ENCODE results near the gene GAN. TPM values are rescaled to one million over a fixed set of nuclear protein-coding genes. Genes with fewer than 3 reads are reported as not detected.
"Not testable (repeated sequence)": the region's sequence is repeated elsewhere in the genome, so short reads cannot be mapped to it uniquely, and the experiment has no call there.

The GAN gene
- total and polyA plus RNA-seq, 4 donors: 9.8 to 39.2 (median 14.8) TPM

GRCh38 chr16:81403601-81404391, 89.0 kb downstream of the GAN start:
- H3K36me3 ChIP-seq (ENCODE audit: control insufficient read depth, insufficient read depth, low read length): no peaks in the 10 kb centered on the region
- WGBS (ENCODE audit: insufficient coverage): 20% methylated on average over 36 of the region's 37 CpGs
- DNase-seq (ENCODE audit: low read depth in 4 of 6, low spot score in 6 of 6): peak; percentile 41 to 91 (median 63)
- H3K27me3 ChIP-seq (ENCODE audit: control insufficient read depth, insufficient read depth, low read length): no peaks in the 10 kb centered on the region
- peak overlapping the region; percentile 32 for H3K4me3 ChIP-seq (ENCODE audit: low read depth, low read length)
- H3K27ac ChIP-seq (ENCODE audit: low read depth, low read length): no peak overlapping the region
- H3K4me1 ChIP-seq (ENCODE audit: control insufficient read depth, insufficient read depth, low read length): peaks cover 14% of the 10 kb centered on the region
- peaks cover 4% of the 10 kb centered on the region for H3K9me3 ChIP-seq (ENCODE audit: control insufficient read depth, insufficient read depth, low read length)

- not testable (repeated sequence) for H3K27ac ChIP-seq (ENCODE audit: low read depth, low read length); H3K27me3 ChIP-seq (ENCODE audit: control insufficient read depth, insufficient read depth, low read length)
- no CpG with 5 or more reads among the region's 2 CpGs for WGBS (ENCODE audit: insufficient coverage)
Measured at GRCh38 chr16:81405002-81405401, 90.2 kb downstream of the GAN start.

GRCh38 chr16:81405702-81406113, 90.9 kb downstream of the GAN start:
- Histone ChIP-seq H3K9me3 (ENCODE audit: control insufficient read depth, insufficient read depth, low read length) (no peaks in the 10 kb centered on the region), H3K27me3 (ENCODE audit: control insufficient read depth, insufficient read depth, low read length) (no peaks in the 10 kb centered on the region), H3K27ac (ENCODE audit: low read depth, low read length) (no peak overlapping the region), H3K4me1 (ENCODE audit: control insufficient read depth, insufficient read depth, low read length) (peaks cover 16% of the 10 kb centered on the region), H3K36me3 (ENCODE audit: control insufficient read depth, insufficient read depth, low read length) (no peaks in the 10 kb centered on the region), H3K4me3 (ENCODE audit: low read depth, low read length) (no peak overlapping the region)
- 76% methylated on average over 11 of the region's 11 CpGs for WGBS (ENCODE audit: insufficient coverage)
- no peak for DNase-seq (ENCODE audit: low read depth in 4 of 6, low spot score in 6 of 6)

More at GRCh38 chr16:81405002-81405401, 90.2 kb downstream of the GAN start:
- not testable (repeated sequence) for H3K4me3 ChIP-seq (ENCODE audit: low read depth, low read length); H3K36me3 ChIP-seq (ENCODE audit: control insufficient read depth, insufficient read depth, low read length); DNase-seq (ENCODE audit: low read depth in 4 of 6, low spot score in 6 of 6); H3K9me3 ChIP-seq (ENCODE audit: control insufficient read depth, insufficient read depth, low read length)
- peaks cover 14% of the 10 kb centered on the region for H3K4me1 ChIP-seq (ENCODE audit: control insufficient read depth, insufficient read depth, low read length)

- Histone ChIP-seq H3K4me3 (ENCODE audit: low read depth, low read length) (no peak overlapping the region), H3K27ac (ENCODE audit: low read depth, low read length) (no peak overlapping the region), H3K9me3 (ENCODE audit: control insufficient read depth, insufficient read depth, low read length) (no peaks in the 10 kb centered on the region), H3K36me3 (ENCODE audit: control insufficient read depth, insufficient read depth, low read length) (no peaks in the 10 kb centered on the region), H3K27me3 (ENCODE audit: control insufficient read depth, insufficient read depth, low read length) (no peaks in the 10 kb centered on the region), H3K4me1 (ENCODE audit: control insufficient read depth, insufficient read depth, low read length) (peaks cover 15% of the 10 kb centered on the region)
- DNase-seq (ENCODE audit: low read depth in 4 of 6, low spot score in 6 of 6): no peak
- 87% methylated on average over 9 of the region's 9 CpGs for WGBS (ENCODE audit: insufficient coverage)
Measured at GRCh38 chr16:81408409-81408950, 93.7 kb downstream of the GAN start.

- Histone ChIP-seq H3K9me3 (ENCODE audit: control insufficient read depth, insufficient read depth, low read length) (no peaks in the 10 kb centered on the region), H3K4me3 (ENCODE audit: low read depth, low read length) (no peak overlapping the region), H3K27ac (ENCODE audit: low read depth, low read length) (no peak overlapping the region), H3K27me3 (ENCODE audit: control insufficient read depth, insufficient read depth, low read length) (no peaks in the 10 kb centered on the region), H3K36me3 (ENCODE audit: control insufficient read depth, insufficient read depth, low read length) (no peaks in the 10 kb centered on the region), H3K4me1 (ENCODE audit: control insufficient read depth, insufficient read depth, low read length) (peaks cover 9% of the 10 kb centered on the region)
- 84% methylated on average over 13 of the region's 13 CpGs for WGBS (ENCODE audit: insufficient coverage)
- no peak for DNase-seq (ENCODE audit: low read depth in 4 of 6, low spot score in 6 of 6)
Measured at GRCh38 chr16:81409016-81409556, 94.3 kb downstream of the GAN start.

- no peak overlapping the region for H3K27ac ChIP-seq (ENCODE audit: low read depth, low read length)
- H3K36me3 ChIP-seq (ENCODE audit: control insufficient read depth, insufficient read depth, low read length): no peaks in the 10 kb centered on the region
- no peaks in the 10 kb centered on the region for H3K27me3 ChIP-seq (ENCODE audit: control insufficient read depth, insufficient read depth, low read length)
- H3K4me3 ChIP-seq (ENCODE audit: low read depth, low read length): no peak overlapping the region
- WGBS (ENCODE audit: insufficient coverage): 43% methylated on average over 5 of the region's 10 CpGs
- no peaks in the 10 kb centered on the region for H3K9me3 ChIP-seq (ENCODE audit: control insufficient read depth, insufficient read depth, low read length)
- DNase-seq (ENCODE audit: low read depth in 4 of 6, low spot score in 6 of 6): peak in 2 of 6 donors; percentile 30 to 49
- H3K4me1 ChIP-seq (ENCODE audit: control insufficient read depth, insufficient read depth, low read length): peaks cover 16% of the 10 kb centered on the region
Measured at GRCh38 chr16:81410643-81411293, 96.0 kb downstream of the GAN start.

- no peak overlapping the region for H3K4me3 ChIP-seq (ENCODE audit: low read depth, low read length)
- no peaks in the 10 kb centered on the region for H3K36me3 ChIP-seq (ENCODE audit: control insufficient read depth, insufficient read depth, low read length)
- no peaks in the 10 kb centered on the region for H3K27me3 ChIP-seq (ENCODE audit: control insufficient read depth, insufficient read depth, low read length)
- H3K9me3 ChIP-seq (ENCODE audit: control insufficient read depth, insufficient read depth, low read length): no peaks in the 10 kb centered on the region
- no peak for DNase-seq (ENCODE audit: low read depth in 4 of 6, low spot score in 6 of 6)
- H3K4me1 ChIP-seq (ENCODE audit: control insufficient read depth, insufficient read depth, low read length): peaks cover 26% of the 10 kb centered on the region
- 67% methylated on average over 10 of the region's 11 CpGs for WGBS (ENCODE audit: insufficient coverage)
- no peak overlapping the region for H3K27ac ChIP-seq (ENCODE audit: low read depth, low read length)
Measured at GRCh38 chr16:81413245-81413990, 98.7 kb downstream of the GAN start.

- H3K9me3 ChIP-seq (ENCODE audit: control insufficient read depth, insufficient read depth, low read length): no peaks in the 10 kb centered on the region
- 8% methylated on average over 11 of the region's 11 CpGs for WGBS (ENCODE audit: insufficient coverage)
- H3K4me1 ChIP-seq (ENCODE audit: control insufficient read depth, insufficient read depth, low read length): peaks cover 23% of the 10 kb centered on the region
- no peak overlapping the region for H3K27ac ChIP-seq (ENCODE audit: low read depth, low read length)
- H3K4me3 ChIP-seq (ENCODE audit: low read depth, low read length): no peak overlapping the region
- H3K27me3 ChIP-seq (ENCODE audit: control insufficient read depth, insufficient read depth, low read length): no peaks in the 10 kb centered on the region
- H3K36me3 ChIP-seq (ENCODE audit: control insufficient read depth, insufficient read depth, low read length): no peaks in the 10 kb centered on the region
- DNase-seq (ENCODE audit: low read depth in 4 of 6, low spot score in 6 of 6): peak in 3 of 6 donors; percentile 59 to 90 (median 78)
Measured at GRCh38 chr16:81415751-81416150, 101.0 kb downstream of the GAN start.

GRCh38 chr16:81416749-81417148, 102.0 kb downstream of the GAN start:
- H3K9me3 ChIP-seq (ENCODE audit: control insufficient read depth, insufficient read depth, low read length): no peaks in the 10 kb centered on the region
- 74% methylated on average over 6 of the region's 8 CpGs for WGBS (ENCODE audit: insufficient coverage)
- no peak for DNase-seq (ENCODE audit: low read depth in 4 of 6, low spot score in 6 of 6)

More at GRCh38 chr16:81416749-81417148, 102.0 kb downstream of the GAN start:
- Histone ChIP-seq H3K27ac (ENCODE audit: low read depth, low read length) (no peak overlapping the region), H3K36me3 (ENCODE audit: control insufficient read depth, insufficient read depth, low read length) (no peaks in the 10 kb centered on the region), H3K4me3 (ENCODE audit: low read depth, low read length) (no peak overlapping the region), H3K27me3 (ENCODE audit: control insufficient read depth, insufficient read depth, low read length) (no peaks in the 10 kb centered on the region), H3K4me1 (ENCODE audit: control insufficient read depth, insufficient read depth, low read length) (peaks cover 18% of the 10 kb centered on the region)

All from spinal cord (tissue), 10 donors.